Upper lobe of left lung (tissue), 6 donors: ENCODE data around the gene ZNF534. TPM values are rescaled to one million over a fixed set of nuclear protein-coding genes. Genes with fewer than 3 reads are reported as not detected.

ENCODE experiments used
- ATAC-seq, 2 donors: fragments of 200-7000 bp; cut with Tn5 transposase; one replicate each; pipeline ENCODE4 v1.9.1; 2022; ENCODE audit warnings: mild to moderate bottlenecking in 2 of 2, moderate library complexity in 2 of 2; ENCODE audit not compliant: low FRiP score in 2 of 2
- DNase-seq, 2 donors: peaks; one replicate each; pipeline ENCODE4 v3.0.0-alpha.2; 2019 to 2020
- H3K27ac ChIP-seq, 4 donors: fragments of 200-600 bp; sonication (generic); one replicate each; pipeline ENCODE4 v1.5.1; 2016 to 2019
- H3K27me3 ChIP-seq, 4 donors: fragments of 200-600 bp; sonication (generic); one replicate each; pipeline ENCODE4 v1.5.1; 2017 to 2019
- H3K36me3 ChIP-seq, 4 donors: fragments of 200-600 bp; sonication (generic); one replicate each; pipeline ENCODE4 v1.5.1; 2016 to 2019
- H3K4me1 ChIP-seq, 4 donors: fragments of 200-600 bp; sonication (generic); one replicate each; pipeline ENCODE4 v1.5.1; 2018 to 2019
- H3K4me3 ChIP-seq, 4 donors: fragments of 200-600 bp; sonication (generic); one replicate each; pipeline ENCODE4 v1.5.1; 2017 to 2019; ENCODE audit warnings: mild to moderate bottlenecking in 2 of 4, moderate library complexity in 1 of 4
- H3K9me3 ChIP-seq, 4 donors: fragments of 200-600 bp; sonication (generic); one replicate each; pipeline ENCODE4 v1.5.1; 2018 to 2019
- EP300 ChIP-seq, 4 donors: sonication (generic); formaldehyde crosslinking; IDR thresholded peaks; one replicate each; pipeline ENCODE4 v1.5.1; 2017; ENCODE audit warnings: antibody characterized with exemption in 4 of 4, control low read depth in 2 of 4
- POLR2A ChIP-seq, 4 donors: fragments of 450-650 bp; IDR thresholded peaks; one replicate each; pipeline ENCODE4 v1.5.1; 2016 to 2017; ENCODE audit warnings: antibody characterized with exemption in 4 of 4, mild to moderate bottlenecking in 2 of 4
- POLR2AphosphoS5 ChIP-seq, 2 donors: sonication (generic); formaldehyde crosslinking; IDR thresholded peaks; one replicate each; pipeline ENCODE4 v1.5.1; 2017; ENCODE audit warnings: antibody characterized with exemption in 2 of 2
- WGBS, 2 donors: methylation state at CpG; one replicate each; pipeline ENCODE4 v1.1.5; 2017 to 2018; 5-methylcytosine and 5-hydroxymethylcytosine counted together
- total RNA-seq, 6 donors: library from RNA; depleted of rRNA in 4 of 6; stranded (reverse); fragments of >200 nt in 4 of 6; gene quantifications; one replicate each; pipeline versions ENCODE4 v1.1.0 to v1.2.1, GENCODE V29; 2016 to 2021
- TF ChIP-seq, protein P1 (sequence below), 6 experiments: fragments of 450-650 bp in 4 of 6; fragments of 200-600 bp in 2 of 6; sonication (generic) in 2 of 6; IDR thresholded peaks; one replicate each; pipeline ENCODE4 v1.5.1; 2016 to 2019; ENCODE audit warnings: antibody characterized with exemption in 6 of 6
- donor health status: DM: no; HTN: no; CAD: no; lungs with moderate emphysema.
- donor health status: DM: no; HTN: yes; CAD: no; lungs with severe emphysema.

Gene ZNF534
- total RNA-seq, result under 1 TPM in 3 of 6 donors, not detected in 3; 0.17 to 0.55 (median 0.30) TPM

DNA sequence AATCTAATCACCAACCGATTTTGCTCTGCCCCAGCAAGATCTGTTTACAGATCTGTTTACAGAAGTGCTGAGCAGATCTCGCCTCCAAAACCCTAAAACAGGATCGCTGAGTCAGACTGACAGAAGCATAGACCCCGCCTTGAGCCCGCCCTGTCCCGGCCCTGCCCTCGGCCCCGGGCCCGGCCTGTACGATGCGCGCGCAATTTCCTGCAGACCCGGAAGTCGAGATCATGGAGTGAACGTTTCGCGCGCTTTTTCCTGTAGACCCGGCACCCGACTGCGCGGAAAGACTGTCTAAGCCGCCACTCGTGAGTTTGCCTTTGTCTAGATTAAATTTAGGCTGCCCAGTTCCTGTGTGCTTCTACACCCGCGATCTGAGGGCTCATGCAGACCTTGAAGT, at the start of gene ZNF534:
Gene ZNF534, plus strand, starts transcription at position 212 of the 400 bp plus-strand sequence. CDS start 2,327 bp downstream, outside the sequence.
- H3K27me3 ChIP-seq, result no peaks in the 10 kb centered on the region
- TF ChIP-seq POLR2A (IDR thresholded peaks at IDR 0.05) (no peak), EP300 (IDR thresholded peaks at IDR 0.05) (no peak), POLR2AphosphoS5 (IDR thresholded peaks at IDR 0.05) (no peak)
- TF ChIP-seq, protein P1, sequence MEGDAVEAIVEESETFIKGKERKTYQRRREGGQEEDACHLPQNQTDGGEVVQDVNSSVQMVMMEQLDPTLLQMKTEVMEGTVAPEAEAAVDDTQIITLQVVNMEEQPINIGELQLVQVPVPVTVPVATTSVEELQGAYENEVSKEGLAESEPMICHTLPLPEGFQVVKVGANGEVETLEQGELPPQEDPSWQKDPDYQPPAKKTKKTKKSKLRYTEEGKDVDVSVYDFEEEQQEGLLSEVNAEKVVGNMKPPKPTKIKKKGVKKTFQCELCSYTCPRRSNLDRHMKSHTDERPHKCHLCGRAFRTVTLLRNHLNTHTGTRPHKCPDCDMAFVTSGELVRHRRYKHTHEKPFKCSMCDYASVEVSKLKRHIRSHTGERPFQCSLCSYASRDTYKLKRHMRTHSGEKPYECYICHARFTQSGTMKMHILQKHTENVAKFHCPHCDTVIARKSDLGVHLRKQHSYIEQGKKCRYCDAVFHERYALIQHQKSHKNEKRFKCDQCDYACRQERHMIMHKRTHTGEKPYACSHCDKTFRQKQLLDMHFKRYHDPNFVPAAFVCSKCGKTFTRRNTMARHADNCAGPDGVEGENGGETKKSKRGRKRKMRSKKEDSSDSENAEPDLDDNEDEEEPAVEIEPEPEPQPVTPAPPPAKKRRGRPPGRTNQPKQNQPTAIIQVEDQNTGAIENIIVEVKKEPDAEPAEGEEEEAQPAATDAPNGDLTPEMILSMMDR (IDR thresholded peaks at IDR 0.05), result no peak
- no peak within 1 kb of the TSS for H3K27ac ChIP-seq
- DNase-seq (peak in 1 of 2 donors; percentile 60), ATAC-seq (no peak)
- H3K4me3 ChIP-seq, result no peak within 1 kb of the TSS
- peaks cover 20 to 86% (median 54%) of the 10 kb centered on the region in 4 donors for H3K9me3 ChIP-seq
- WGBS, 2 donors, result 63 to 81% methylated on average over 27 of the region's 27 CpGs
- peaks cover 0 to 8% (median 0%) of the 10 kb centered on the region in 4 donors for H3K36me3 ChIP-seq
- H3K4me1 ChIP-seq, result no peaks in the 10 kb centered on the region

GRCh38 chr19:52391135-52391534, 37.8 kb upstream of the ZNF534 start:
- ATAC-seq (no peak), DNase-seq (no peak)
- peaks cover 22 to 72% (median 58%) of the 10 kb centered on the region in 4 donors for H3K9me3 ChIP-seq
- H3K4me3 ChIP-seq, result no peak overlapping the region
- H3K36me3 ChIP-seq, result peaks cover 0 to 42% (median 6%) of the 10 kb centered on the region in 4 donors
- TF ChIP-seq, protein P1 (IDR thresholded peaks at IDR 0.05), result no peak
- TF ChIP-seq EP300 (IDR thresholded peaks at IDR 0.05) (no peak), POLR2AphosphoS5 (IDR thresholded peaks at IDR 0.05) (no peak)
- H3K27me3 ChIP-seq, result no peaks in the 10 kb centered on the region
- H3K4me1 ChIP-seq, result no peaks in the 10 kb centered on the region
- 58 to 73% methylated on average over 1 of the region's 1 CpG for WGBS, 2 donors
- no peak overlapping the region for H3K27ac ChIP-seq

- ATAC-seq, result peak; percentile 94 to 99
- DNase-seq, result peak; percentile 92 to 96
- peaks cover 9 to 29% (median 16%) of the 10 kb centered on the region in 4 donors for H3K36me3 ChIP-seq
- peak within 1 kb of the TSS; percentile 60 to 84 (median 68) for H3K4me3 ChIP-seq
- WGBS, 2 donors, result 1% methylated on average over 31 to 36 of the region's 36 CpGs
- peaks cover 10 to 20% (median 16%) of the 10 kb centered on the region in 4 donors for H3K4me1 ChIP-seq
- no peaks in the 10 kb centered on the region for H3K27me3 ChIP-seq
- H3K27ac ChIP-seq, result peak within 1 kb of the TSS; percentile 69 to 85 (median 82)
- TF ChIP-seq, protein P1 (IDR thresholded peaks at IDR 0.05), result no peak
- TF ChIP-seq POLR2A (IDR thresholded peaks at IDR 0.05) (peak in 2 of 4 donors; percentile 58 to 70), POLR2AphosphoS5 (IDR thresholded peaks at IDR 0.05) (peak; percentile 85 to 91)
- peaks cover 0 to 29% (median 19%) of the 10 kb centered on the region in 4 donors for H3K9me3 ChIP-seq
These were observed 31.5 kb upstream of the ZNF534 start, which contains the start of gene ZNF528 for GRCh38 chr19:52397310-52398080. TSS of gene ZNF528 (plus strand) at chr19:52397849. CDS start at chr19:52402014, 4,165 bp downstream.

- TF ChIP-seq POLR2A (IDR thresholded peaks at IDR 0.05) (no peak), POLR2AphosphoS5 (IDR thresholded peaks at IDR 0.05) (no peak), EP300 (IDR thresholded peaks at IDR 0.05) (no peak)
- TF ChIP-seq, protein P1 (IDR thresholded peaks at IDR 0.05), result no peak
- peak overlapping the region; percentile 69 to 85 (median 82) for H3K27ac ChIP-seq
- no peaks in the 10 kb centered on the region for H3K27me3 ChIP-seq
- peaks cover 10 to 20% (median 16%) of the 10 kb centered on the region in 4 donors for H3K4me1 ChIP-seq
- peaks cover 9 to 35% (median 20%) of the 10 kb centered on the region in 4 donors for H3K36me3 ChIP-seq
- no peak for DNase-seq
- peak overlapping the region; percentile 60 to 84 (median 68) for H3K4me3 ChIP-seq
- H3K9me3 ChIP-seq, result peaks cover 0 to 23% (median 17%) of the 10 kb centered on the region in 4 donors
- 3 to 4% methylated on average over 14 of the region's 14 CpGs for WGBS, 2 donors
- ATAC-seq, result peak; percentile 41 to 47
These were observed 30.9 kb upstream of the ZNF534 start for GRCh38 chr19:52398081-52398441.
